SU-DHL-6 (cell line): ENCODE measurements around the gene S100A4.

Source experiments
- H2AFZ ChIP-seq: fragments of 200-600 bp; sonication (generic); 2 replicates; pipeline ENCODE4 v1.6.1; 2014; ENCODE audit warnings: low read depth, mild to moderate bottlenecking, moderate library complexity, mixed read lengths, antibody characterized with exemption, low read length; ENCODE audit not compliant: severe bottlenecking
- H3F3A ChIP-seq: fragments of 200-600 bp; shearing (Covaris generic); 2 replicates; pipeline ENCODE4 v1.6.0; 2016; ENCODE audit warnings: antibody characterized with exemption, mild to moderate bottlenecking; ENCODE audit not compliant: insufficient read depth
- H3K27ac ChIP-seq: fragments of 200-600 bp; sonication (generic); 2 replicates; pipeline ENCODE4 v1.5.1; 2016; ENCODE audit warnings: low read depth, mild to moderate bottlenecking, low read length, moderate library complexity, mixed read lengths
- H3K27me3 ChIP-seq: fragments of 200-600 bp; sonication (generic), shearing (Covaris generic); 2 replicates; pipeline ENCODE4 v1.6.0; 2014; ENCODE audit warnings: mild to moderate bottlenecking, low read length
- H3K36me3 ChIP-seq: fragments of 200-600 bp; sonication (generic); 2 replicates; pipeline ENCODE4 v1.6.1; 2014; ENCODE audit warnings: mild to moderate bottlenecking, low read length, mixed read lengths
- H3K4me2 ChIP-seq: fragments of 300-600, 200-600 bp; shearing (Covaris generic), sonication (generic); 2 replicates; pipeline ENCODE4 v1.6.0; 2014; ENCODE audit warnings: low read length, low read depth, mild to moderate bottlenecking; ENCODE audit not compliant: poor library complexity, severe bottlenecking
- H3K4me3 ChIP-seq: fragments of 200-600 bp; sonication (generic); 2 replicates; pipeline ENCODE4 v1.5.1; 2014; ENCODE audit warnings: antibody characterized with exemption, low read length, mild to moderate bottlenecking, mixed read lengths; ENCODE audit not compliant: insufficient read depth, poor library complexity, severe bottlenecking
- H3K79me2 ChIP-seq: fragments of 200-600 bp; sonication (generic); 2 replicates; pipeline ENCODE4 v1.6.1; 2014; ENCODE audit warnings: mild to moderate bottlenecking, low read length, moderate library complexity; ENCODE audit not compliant: insufficient read depth
- H3K9ac ChIP-seq: fragments of 200-600 bp; sonication (generic); 2 replicates; pipeline ENCODE4 v1.7.0; 2014; ENCODE audit warnings: mild to moderate bottlenecking, low read length
- H3K9me2 ChIP-seq: fragments of 200-600 bp; sonication (generic); replicated peaks from 2 replicates; pipeline ENCODE4 v1.6.1; 2014; ENCODE audit warnings: low read length; ENCODE audit not compliant: insufficient read depth
- H3K9me3 ChIP-seq: fragments of 200-600 bp; sonication (generic); 2 replicates; pipeline ENCODE4 v1.6.1; 2014; ENCODE audit warnings: low read length, mixed read lengths; ENCODE audit not compliant: insufficient read depth
- H4K20me1 ChIP-seq: fragments of 200-600 bp; sonication (generic); 2 replicates; pipeline ENCODE4 v1.6.1; 2014; ENCODE audit warnings: low read depth, mild to moderate bottlenecking, antibody characterized with exemption, low read length, moderate library complexity, mixed read lengths
- EZH2phosphoT487 ChIP-seq: fragments of 200-600 bp; sonication (generic), shearing (Covaris generic); conservative IDR thresholded peaks from 2 replicates; pipeline ENCODE4 v1.6.1; 2018; ENCODE audit warnings: mild to moderate bottlenecking, antibody characterized with exemption, low read length, moderate library complexity, mixed read lengths
- TF ChIP-seq, protein P1 (sequence below): fragments of 200-600 bp; sonication (generic); IDR thresholded peaks from one replicate; pipeline ENCODE4 v1.5.1; 2017; ENCODE audit warnings: antibody characterized with exemption, mild to moderate bottlenecking, low read length, moderate library complexity; ENCODE audit not compliant: insufficient read depth, poor library complexity, severe bottlenecking

S100A4 gene

DNA sequence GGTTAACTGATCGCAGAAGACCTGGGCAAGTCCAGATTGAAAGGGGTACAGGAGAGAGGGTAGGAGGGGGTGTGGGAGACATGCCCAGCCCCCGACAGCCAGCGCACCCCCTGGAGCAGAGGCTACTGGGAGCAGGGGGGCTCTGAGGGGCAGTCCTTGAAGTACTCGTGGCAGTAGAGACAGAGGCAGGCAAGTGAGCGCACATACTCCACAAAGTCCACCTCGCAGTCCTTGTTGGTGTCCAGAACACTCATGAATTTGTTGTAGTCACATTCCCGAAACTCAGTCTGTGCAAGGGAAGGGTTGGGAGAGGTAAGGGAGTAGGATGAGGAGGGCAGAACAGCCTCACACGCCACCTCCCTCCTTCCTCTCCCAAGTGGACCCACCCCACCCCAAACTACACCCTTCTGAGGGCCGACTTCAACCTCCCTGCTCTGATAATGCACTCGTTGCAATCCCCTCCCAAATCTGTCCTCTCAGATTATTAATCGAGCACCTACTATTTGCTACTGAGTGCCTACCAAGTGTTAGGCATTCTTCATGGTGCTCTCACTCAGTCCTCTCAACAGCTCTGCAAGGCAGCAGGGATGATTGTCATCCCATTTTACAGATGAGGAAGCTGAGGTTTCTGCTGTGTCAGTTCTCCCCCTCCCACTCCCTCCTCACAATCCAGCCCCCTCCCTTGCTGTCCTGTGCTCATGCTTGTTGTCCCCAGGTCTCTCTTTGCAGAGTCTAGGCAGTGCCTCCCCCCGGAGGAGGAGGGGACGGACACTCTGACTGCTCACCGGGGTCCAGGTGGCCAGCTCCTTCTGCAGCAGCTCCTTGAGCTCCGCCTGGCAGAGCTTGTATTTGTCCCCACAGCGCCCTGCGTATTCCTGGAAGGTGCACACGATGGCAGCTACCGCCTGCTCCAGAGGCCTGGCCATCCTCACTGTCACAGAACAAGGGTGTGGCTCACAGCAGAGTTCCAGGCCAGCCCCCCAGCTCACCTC, 2.2 kb upstream of the S100A4 start:
- Histone ChIP-seq H4K20me1 (no peaks in the 10 kb centered on the region), H3K36me3 (no peaks in the 10 kb centered on the region), H3K9me3 (no peaks in the 10 kb centered on the region), H3K9me2 (no peaks in the 10 kb centered on the region), H2AFZ (no peak overlapping the region), H3K27me3 (no peaks in the 10 kb centered on the region), H3K27ac (no peak overlapping the region), H3K4me3 (no peak overlapping the region), H3K4me2 (no peak overlapping the region), H3K9ac (no peak overlapping the region), H3F3A (no peaks in the 10 kb centered on the region), H3K79me2 (no peaks in the 10 kb centered on the region)
- no peak for TF ChIP-seq EZH2phosphoT487
- TF ChIP-seq, protein P1, sequence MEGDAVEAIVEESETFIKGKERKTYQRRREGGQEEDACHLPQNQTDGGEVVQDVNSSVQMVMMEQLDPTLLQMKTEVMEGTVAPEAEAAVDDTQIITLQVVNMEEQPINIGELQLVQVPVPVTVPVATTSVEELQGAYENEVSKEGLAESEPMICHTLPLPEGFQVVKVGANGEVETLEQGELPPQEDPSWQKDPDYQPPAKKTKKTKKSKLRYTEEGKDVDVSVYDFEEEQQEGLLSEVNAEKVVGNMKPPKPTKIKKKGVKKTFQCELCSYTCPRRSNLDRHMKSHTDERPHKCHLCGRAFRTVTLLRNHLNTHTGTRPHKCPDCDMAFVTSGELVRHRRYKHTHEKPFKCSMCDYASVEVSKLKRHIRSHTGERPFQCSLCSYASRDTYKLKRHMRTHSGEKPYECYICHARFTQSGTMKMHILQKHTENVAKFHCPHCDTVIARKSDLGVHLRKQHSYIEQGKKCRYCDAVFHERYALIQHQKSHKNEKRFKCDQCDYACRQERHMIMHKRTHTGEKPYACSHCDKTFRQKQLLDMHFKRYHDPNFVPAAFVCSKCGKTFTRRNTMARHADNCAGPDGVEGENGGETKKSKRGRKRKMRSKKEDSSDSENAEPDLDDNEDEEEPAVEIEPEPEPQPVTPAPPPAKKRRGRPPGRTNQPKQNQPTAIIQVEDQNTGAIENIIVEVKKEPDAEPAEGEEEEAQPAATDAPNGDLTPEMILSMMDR: no peak

DNA sequence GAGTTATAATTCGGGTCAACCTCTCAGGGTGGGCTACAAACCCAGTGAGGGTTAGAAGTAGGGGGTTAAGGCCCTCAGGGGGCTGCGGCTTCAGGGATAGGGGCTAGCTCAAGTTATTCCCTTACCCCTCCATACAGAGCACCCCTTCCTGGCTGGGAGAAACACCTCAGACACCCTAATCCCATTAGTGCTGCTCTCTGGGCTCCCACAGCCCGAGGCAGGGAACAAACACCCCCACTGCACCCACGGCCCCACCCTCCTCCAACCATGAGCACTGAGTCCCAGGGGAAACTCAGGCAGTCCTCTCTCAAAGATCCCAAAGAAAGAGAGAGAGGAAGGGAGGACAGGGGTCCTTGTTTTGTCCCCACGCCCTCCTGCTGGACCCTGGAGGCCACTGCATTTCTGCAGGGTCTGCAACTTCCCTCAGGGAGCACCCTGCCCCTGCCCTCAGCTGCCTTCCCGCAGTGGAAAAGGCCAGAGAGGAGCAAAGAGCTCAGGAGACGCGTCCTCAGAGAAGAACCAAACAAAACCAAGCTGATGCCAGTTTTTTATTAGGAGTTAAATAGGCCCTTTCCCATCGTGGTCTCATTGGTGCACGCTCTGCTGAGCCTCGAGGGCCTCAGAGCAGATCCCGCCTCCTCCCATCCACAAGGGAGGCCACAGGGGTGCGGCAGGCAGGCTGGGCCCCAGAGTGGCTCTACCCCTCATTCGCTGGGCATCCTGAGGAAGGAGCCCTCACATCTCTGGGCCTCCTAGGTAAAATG, 1.4 kb upstream of the S100A4 start:
- no peaks in the 10 kb centered on the region for H3K79me2 ChIP-seq
- no peaks in the 10 kb centered on the region for H3K36me3 ChIP-seq
- no peak overlapping the region for H3K4me3 ChIP-seq
- H3F3A ChIP-seq: no peaks in the 10 kb centered on the region
- H3K27ac ChIP-seq: no peak overlapping the region
- no peak overlapping the region for H2AFZ ChIP-seq
- TF ChIP-seq, protein P1: no peak
- TF ChIP-seq EZH2phosphoT487: no peak
- no peaks in the 10 kb centered on the region for H4K20me1 ChIP-seq
- no peaks in the 10 kb centered on the region for H3K9me3 ChIP-seq
- no peak overlapping the region for H3K4me2 ChIP-seq
- no peaks in the 10 kb centered on the region for H3K27me3 ChIP-seq
- H3K9me2 ChIP-seq: no peaks in the 10 kb centered on the region
- H3K9ac ChIP-seq: no peak overlapping the region

DNA sequence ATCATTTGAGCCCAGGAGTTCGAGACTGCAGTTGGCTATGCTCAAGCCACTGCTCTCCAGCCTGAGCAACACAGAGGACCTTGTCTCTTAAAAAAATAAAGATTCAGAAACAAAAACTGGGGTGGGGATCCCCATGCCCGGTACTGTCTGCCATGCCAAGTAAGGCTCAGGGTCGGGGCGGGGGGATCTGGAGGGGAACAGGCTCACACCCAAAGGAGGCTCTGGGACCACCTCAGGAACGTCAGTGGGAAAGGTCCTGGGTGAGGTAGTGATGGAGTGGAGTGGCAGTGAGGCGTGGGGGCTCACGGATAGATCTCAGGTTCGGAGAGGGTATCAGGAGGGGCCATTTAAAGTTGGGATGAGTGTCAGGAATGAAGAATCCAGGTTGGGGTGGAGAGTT, 765 bp upstream of the S100A4 start:
- TF ChIP-seq, protein P1: no peak
- no peak for TF ChIP-seq EZH2phosphoT487
- Histone ChIP-seq H3K9ac (no peak overlapping the region), H4K20me1 (no peaks in the 10 kb centered on the region), H3F3A (no peaks in the 10 kb centered on the region), H3K79me2 (no peaks in the 10 kb centered on the region), H3K4me2 (no peak overlapping the region), H3K27me3 (no peaks in the 10 kb centered on the region), H3K27ac (no peak overlapping the region), H3K36me3 (no peaks in the 10 kb centered on the region), H2AFZ (no peak overlapping the region), H3K9me2 (no peaks in the 10 kb centered on the region), H3K4me3 (no peak overlapping the region), H3K9me3 (no peaks in the 10 kb centered on the region)
